H9 (cell line): ENCODE measurements around the gene PRH1. TPM values are rescaled to one million over a fixed set of nuclear protein-coding genes. Genes with fewer than 3 reads are reported as not detected.

Source experiments
- DNase-seq: peaks from one replicate; pipeline ENCODE4 v3.0.0-alpha.2; 2017
- H2AFZ ChIP-seq: one replicate; pipeline ENCODE4 v1.6.1; 2013; ENCODE audit warnings: mild to moderate bottlenecking, low read length, control low read depth, moderate library complexity
- H2AK5ac ChIP-seq: 2 replicates; pipeline ENCODE4 v1.6.1; 2013; ENCODE audit warnings: low read length, control low read depth, mixed read lengths; ENCODE audit not compliant: insufficient read length
- H2BK120ac ChIP-seq: one replicate; pipeline ENCODE4 v1.6.1; 2013; ENCODE audit warnings: low read depth, mild to moderate bottlenecking, low read length, control low read depth, inconsistent platforms; ENCODE audit not compliant: poor library complexity, severe bottlenecking
- H2BK12ac ChIP-seq: 2 replicates; pipeline ENCODE4 v1.6.1; 2013; ENCODE audit warnings: low read length, control low read depth, mixed read lengths, low read depth; ENCODE audit not compliant: insufficient read length
- H2BK15ac ChIP-seq: 2 replicates; pipeline ENCODE4 v1.6.1; 2013; ENCODE audit warnings: low read depth, low read length, control low read depth
- H2BK20ac ChIP-seq: one replicate; pipeline ENCODE4 v1.6.1; 2013; ENCODE audit warnings: low read depth, mild to moderate bottlenecking, low read length, control low read depth, inconsistent platforms; ENCODE audit not compliant: poor library complexity, severe bottlenecking
- H2BK5ac ChIP-seq: 2 replicates; pipeline ENCODE4 v1.6.1; 2013; ENCODE audit warnings: low read length, control low read depth, mixed read lengths; ENCODE audit not compliant: insufficient read length
- H3K14ac ChIP-seq: 2 replicates; pipeline ENCODE4 v1.6.1; 2013; ENCODE audit warnings: low read length, control low read depth; ENCODE audit not compliant: insufficient read depth
- H3K18ac ChIP-seq: 2 replicates; pipeline ENCODE4 v1.6.1; 2013; ENCODE audit warnings: low read depth, mild to moderate bottlenecking, mixed read lengths, low read length, control low read depth; ENCODE audit not compliant: insufficient read length
- H3K23ac ChIP-seq: 2 replicates; pipeline ENCODE4 v1.6.1; 2013; ENCODE audit warnings: low read length, control low read depth, mixed read lengths, low read depth; ENCODE audit not compliant: insufficient read length
- H3K23me2 ChIP-seq: 2 replicates; pipeline ENCODE4 v1.6.1; 2013; ENCODE audit warnings: low read depth, mild to moderate bottlenecking, mixed read lengths, low read length, control low read depth; ENCODE audit not compliant: insufficient read length, poor library complexity, severe bottlenecking
- H3K27ac ChIP-seq: 2 replicates; pipeline ENCODE4 v1.5.1; 2013; ENCODE audit warnings: low read length, control low read depth, mixed read lengths, low read depth; ENCODE audit not compliant: insufficient read length
- H3K27me3 ChIP-seq: 2 replicates; pipeline ENCODE4 v1.6.1; 2013; ENCODE audit warnings: low read length, control low read depth, inconsistent platforms; ENCODE audit not compliant: insufficient read depth
- H3K4ac ChIP-seq: 2 replicates; pipeline ENCODE4 v1.6.1; 2013; ENCODE audit warnings: low read depth, mild to moderate bottlenecking, control low read depth, inconsistent platforms, low read length, moderate library complexity
- H3K4me1 ChIP-seq: 2 replicates; pipeline ENCODE4 v1.6.1; 2013; ENCODE audit warnings: low read length, control low read depth, inconsistent platforms; ENCODE audit not compliant: insufficient read depth
- H3K4me2 ChIP-seq: 2 replicates; pipeline ENCODE4 v1.6.1; 2013; ENCODE audit warnings: low read length, control low read depth, mixed read lengths; ENCODE audit not compliant: insufficient read length, insufficient read depth
- H3K56ac ChIP-seq: 2 replicates; pipeline ENCODE4 v1.6.1; 2013; ENCODE audit warnings: low read depth, mild to moderate bottlenecking, mixed read lengths, low read length, control low read depth; ENCODE audit not compliant: insufficient read length
- H3K79me1 ChIP-seq: 2 replicates; pipeline ENCODE4 v1.6.1; 2013; ENCODE audit warnings: low read depth, mild to moderate bottlenecking, moderate library complexity, low read length, control low read depth, inconsistent platforms; ENCODE audit not compliant: insufficient read depth, poor library complexity, severe bottlenecking
- H3K79me2 ChIP-seq: 2 replicates; pipeline ENCODE4 v1.6.1; 2013; ENCODE audit warnings: low read length, control low read depth, inconsistent platforms; ENCODE audit not compliant: insufficient read depth
- H3K9ac ChIP-seq: 2 replicates; pipeline ENCODE4 v1.6.1; 2013; ENCODE audit warnings: low read length, control low read depth, mixed read lengths; ENCODE audit not compliant: insufficient read length; ENCODE audit errors: extremely low read depth
- H3K9me3 ChIP-seq: one replicate; pipeline ENCODE4 v1.6.1; 2013; ENCODE audit warnings: low read depth, low read length, inconsistent platforms; ENCODE audit not compliant: control insufficient read depth
- H3T11ph ChIP-seq: one replicate; pipeline ENCODE4 v1.6.1; 2013; ENCODE audit warnings: mild to moderate bottlenecking, low read length, control low read depth, inconsistent platforms
- H4K20me1 ChIP-seq: one replicate; pipeline ENCODE4 v1.6.1; 2013; ENCODE audit not compliant: control insufficient read depth, insufficient read length, insufficient read depth
- H4K5ac ChIP-seq: 2 replicates; pipeline ENCODE4 v1.6.1; 2013; ENCODE audit warnings: low read depth, mild to moderate bottlenecking, mixed read lengths, low read length, control low read depth; ENCODE audit not compliant: insufficient read length
- H4K8ac ChIP-seq: replicated peaks from 2 replicates; pipeline ENCODE4 v1.6.1; 2013; ENCODE audit warnings: low read length, control low read depth, mixed read lengths, low read depth; ENCODE audit not compliant: insufficient read length
- H4K91ac ChIP-seq: 2 replicates; pipeline ENCODE4 v1.6.1; 2013; ENCODE audit warnings: low read depth, mild to moderate bottlenecking, moderate library complexity, mixed read lengths, low read length, control low read depth; ENCODE audit not compliant: insufficient read length
- H3K27ac Mint-ChIP-seq, 3 experiments: 2 replicates in 2 of 3; 3 replicates in 1 of 3; pipeline ENCODE4 v1.8.0; 2020 to 2021; ENCODE audit warnings: mixed read lengths in 3 of 3, mild to moderate bottlenecking in 1 of 3, moderate library complexity in 1 of 3
- H3K27me3 Mint-ChIP-seq: 2 replicates; pipeline ENCODE4 v1.8.0; 2021; ENCODE audit warnings: low read depth, mild to moderate bottlenecking, moderate library complexity, mixed read lengths
- H3K36me3 Mint-ChIP-seq, 3 experiments: 2 replicates in 2 of 3; 3 replicates in 1 of 3; pipeline ENCODE4 v1.8.0; 2020 to 2021; ENCODE audit warnings: low read depth in 3 of 3, mixed read lengths in 3 of 3; ENCODE audit not compliant: insufficient read depth in 1 of 3
- H3K4me1 Mint-ChIP-seq, 2 experiments: 2 replicates each; pipeline ENCODE4 v1.8.0; 2020; ENCODE audit warnings: mixed read lengths in 2 of 2
- H3K4me3 Mint-ChIP-seq, 2 experiments: 2 replicates in 1 of 2; 3 replicates in 1 of 2; pipeline ENCODE4 v1.8.0; 2020 to 2021; ENCODE audit warnings: mild to moderate bottlenecking in 2 of 2, mixed read lengths in 2 of 2, moderate library complexity in 1 of 2
- H3K9me3 Mint-ChIP-seq, 2 experiments: 2 replicates in 1 of 2; 3 replicates in 1 of 2; pipeline ENCODE4 v1.8.0; 2020; ENCODE audit warnings: mild to moderate bottlenecking in 2 of 2, mixed read lengths in 2 of 2, moderate library complexity in 1 of 2
- CTCF ChIP-seq: fragments of 200-600 bp; sonication (generic); conservative IDR thresholded peaks from 3 replicates; pipeline ENCODE4 v1.8.0; 2021; ENCODE audit warnings: antibody characterized with exemption, mild to moderate bottlenecking
- WGBS: extraction: QIAGEN DNeasy Blood & Tissue Kit; methylation state at CpG from one replicate; pipeline ENCODE4 v1.1.7; 2013; ENCODE audit warnings: missing lambda C conversion rate, low lambda C conversion rate, mixed read lengths; ENCODE audit not compliant: insufficient read length; ENCODE audit errors: extremely low coverage; 5-methylcytosine and 5-hydroxymethylcytosine counted together
- total RNA-seq: library from RNA; stranded (reverse); gene quantifications from 2 replicates; pipeline ENCODE4 v1.2.1, GENCODE V29; 2021

Gene PRH1
- total RNA-seq, 1 experiment from 2014 or later, result 14.9 TPM

- DNase-seq, result no peak
These were observed 44.8 kb upstream of the PRH1 start, which contains the start of gene PRH2 for GRCh38 chr12:10928746-10929286. PRH2 (plus strand) TSS chr12:10929236; CDS start chr12:10929274, 38 bp downstream.

More at GRCh38 chr12:10928746-10929286, 44.8 kb upstream of the PRH1 start, which contains the start of gene PRH2:
- H3K9me3 ChIP-seq, result no peaks in the 10 kb centered on the region
- no peak within 1 kb of the TSS for H3K14ac ChIP-seq
- H3K18ac ChIP-seq, result no peak within 1 kb of the TSS
- no peak within 1 kb of the TSS for H2BK12ac ChIP-seq
- H4K91ac ChIP-seq, result no peak within 1 kb of the TSS
- H3K36me3 Mint-ChIP-seq, result peaks cover 0 to 7% (median 0%) of the 10 kb centered on the region in 3 experiments; a peak in 2 of 7 replicates
- no peak within 1 kb of the TSS for H3K56ac ChIP-seq
- H3K4ac ChIP-seq, result no peak within 1 kb of the TSS
- no peak within 1 kb of the TSS for H2BK120ac ChIP-seq
- H2BK20ac ChIP-seq, result no peak within 1 kb of the TSS
- no peaks in the 10 kb centered on the region for H3K79me1 ChIP-seq
- no peak within 1 kb of the TSS for H2AK5ac ChIP-seq
- no peak within 1 kb of the TSS for H3K4me2 ChIP-seq
- no peaks in the 10 kb centered on the region for H3K79me2 ChIP-seq
- no peaks in the 10 kb centered on the region for H3K4me1 Mint-ChIP-seq
- no peak within 1 kb of the TSS for H3T11ph ChIP-seq
- no peaks in the 10 kb centered on the region; a peak in 1 of 5 replicates for H3K9me3 Mint-ChIP-seq
- no peak within 1 kb of the TSS for H4K5ac ChIP-seq
- no peak within 1 kb of the TSS for H3K27ac ChIP-seq
- H3K27me3 Mint-ChIP-seq, result no peaks in the 10 kb centered on the region; the same call in 1 of the 2 replicates
- no peaks in the 10 kb centered on the region for H4K20me1 ChIP-seq
- TF ChIP-seq CTCF, result no peak
- H3K9ac ChIP-seq, result no peak within 1 kb of the TSS
- no peak within 1 kb of the TSS for H2AFZ ChIP-seq
- H3K27ac Mint-ChIP-seq, result no peak within 1 kb of the TSS
- H3K4me1 ChIP-seq, result no peaks in the 10 kb centered on the region
- no CpG with 5 or more reads among the region's 5 CpGs for WGBS
- no peak within 1 kb of the TSS for H4K8ac ChIP-seq
- peaks cover 2% of the 10 kb centered on the region for H3K23me2 ChIP-seq
- H3K27me3 ChIP-seq, result no peaks in the 10 kb centered on the region
- H3K4me3 Mint-ChIP-seq, result no peak within 1 kb of the TSS
- H2BK5ac ChIP-seq, result no peak within 1 kb of the TSS
- H2BK15ac ChIP-seq, result no peak within 1 kb of the TSS
- no peak within 1 kb of the TSS for H3K23ac ChIP-seq
